DMS53 (cell line): ENCODE data around the gene ANKAR.
"Not testable (repeated sequence)": the region's sequence is repeated elsewhere in the genome, so short reads cannot be mapped to it uniquely, and the experiment has no call there.

Experiments used
- DNase-seq: peaks from one replicate; lab custom pipeline; 2025; lab: John Stamatoyannopoulos, UW

Gene ANKAR

GRCh38 chr2:189674374-189675112 is at the start of gene ANKAR:
ANKAR (plus strand) TSS chr2:189674670; CDS start chr2:189676491, 1,821 bp downstream.
- DNase-seq = peak; percentile 95

- no peak for DNase-seq
Measured at GRCh38 chr2:189625636-189626035, 48.8 kb upstream of the ANKAR start.

GRCh38 chr2:189627789-189628188 is 46.7 kb upstream of the ANKAR start:
- DNase-seq = no peak

- no peak for DNase-seq
Measured at GRCh38 chr2:189628817-189629530, 45.5 kb upstream of the ANKAR start.

- DNase-seq = no peak
Measured at GRCh38 chr2:189629531-189630453, 44.7 kb upstream of the ANKAR start.

- no peak for DNase-seq
Measured at GRCh38 chr2:189631849-189632248, 42.6 kb upstream of the ANKAR start.

GRCh38 chr2:189633392-189633811 is 41.1 kb upstream of the ANKAR start:
- peak; percentile 14 for DNase-seq

- no peak for DNase-seq
Measured at GRCh38 chr2:189635353-189635752, 39.1 kb upstream of the ANKAR start.

GRCh38 chr2:189638301-189639006 is 36.0 kb upstream of the ANKAR start:
- DNase-seq = no peak

GRCh38 chr2:189639007-189639609 is 35.4 kb upstream of the ANKAR start:
- no peak for DNase-seq

- peak; percentile 11 for DNase-seq
Measured at GRCh38 chr2:189641002-189641401, 33.5 kb upstream of the ANKAR start.

- no peak for DNase-seq
Measured at GRCh38 chr2:189641590-189641989, 32.9 kb upstream of the ANKAR start.

GRCh38 chr2:189646521-189646920 is 27.9 kb upstream of the ANKAR start:
- DNase-seq = no peak

- DNase-seq = no peak
Measured at GRCh38 chr2:189648846-189649509, 25.5 kb upstream of the ANKAR start.

GRCh38 chr2:189651284-189651683 is 23.2 kb upstream of the ANKAR start:
- no peak for DNase-seq

- not testable (repeated sequence) for DNase-seq
Measured at GRCh38 chr2:189653464-189653863, 21.0 kb upstream of the ANKAR start.

GRCh38 chr2:189654641-189655040 is 19.8 kb upstream of the ANKAR start:
- no peak for DNase-seq

- DNase-seq = no peak
Measured at GRCh38 chr2:189657867-189658266, 16.6 kb upstream of the ANKAR start.

GRCh38 chr2:189658306-189659212 is 15.9 kb upstream of the ANKAR start:
- DNase-seq = no peak

- DNase-seq = no peak
Measured at GRCh38 chr2:189659734-189660133, 14.7 kb upstream of the ANKAR start.
